GM06990 (cell line): Measurements from ENCODE around the gene C2CD3.
"Not testable (repeated sequence)": the region's sequence is repeated elsewhere in the genome, so short reads cannot be mapped to it uniquely, and the experiment has no call there.

Source experiments
- DNase-seq: peaks from one replicate; pipeline ENCODE4 v3.0.0-alpha.2; 2011; ENCODE audit not compliant: insufficient read length; ENCODE audit errors: extremely low read depth
- H3K27me3 ChIP-seq: replicated peaks from 2 replicates; pipeline ENCODE4 v1.6.0; 2011; ENCODE audit warnings: low read length; ENCODE audit not compliant: control insufficient read depth, insufficient read depth
- H3K36me3 ChIP-seq: 2 replicates; pipeline ENCODE4 v1.5.1; 2011; ENCODE audit warnings: low read length; ENCODE audit not compliant: control insufficient read depth, insufficient read depth
- H3K4me3 ChIP-seq: replicated peaks from 2 replicates; pipeline ENCODE4 v1.5.1; 2011; ENCODE audit warnings: low read depth, mild to moderate bottlenecking, control low read depth, low read length
- TF ChIP-seq, protein P1 (sequence below): IDR thresholded peaks from 2 replicates; pipeline ENCODE4 v1.5.1; 2011; ENCODE audit warnings: low read length, control low read depth, mild to moderate bottlenecking, inconsistent platforms; ENCODE audit not compliant: insufficient read depth, poor library complexity, severe bottlenecking

Gene C2CD3

DNA sequence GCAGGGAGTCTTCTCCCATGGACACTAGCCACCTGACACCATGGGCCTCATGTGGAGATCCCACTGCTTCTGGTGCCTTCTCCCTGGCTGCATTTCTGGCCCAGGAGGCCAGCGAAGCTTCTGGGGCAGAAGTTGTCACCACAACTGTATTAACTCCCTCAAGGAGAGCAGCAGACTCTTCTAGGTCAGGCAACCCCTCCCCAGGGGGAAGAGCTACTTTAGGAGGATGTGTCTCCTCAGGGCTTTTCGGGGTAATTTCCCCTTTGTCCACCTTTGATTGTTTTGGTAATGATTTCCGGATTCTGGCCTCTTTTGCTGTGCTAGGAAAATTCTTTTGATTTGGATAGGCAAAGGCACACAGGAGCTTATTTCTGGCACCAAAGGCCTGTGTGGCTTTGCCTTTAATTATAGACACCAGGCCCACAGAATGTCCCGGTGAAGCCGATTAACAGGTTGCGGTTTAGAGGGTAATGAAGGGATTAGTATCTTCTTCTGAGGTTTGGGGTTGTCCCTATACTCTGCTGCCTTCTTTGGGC lies 179.3 kb downstream of the C2CD3 start:
- H3K36me3 ChIP-seq: no peaks in the 10 kb centered on the region
- H3K27me3 ChIP-seq: no peaks in the 10 kb centered on the region
- no peak overlapping the region for H3K4me3 ChIP-seq
- no peak for DNase-seq
- TF ChIP-seq, protein P1, sequence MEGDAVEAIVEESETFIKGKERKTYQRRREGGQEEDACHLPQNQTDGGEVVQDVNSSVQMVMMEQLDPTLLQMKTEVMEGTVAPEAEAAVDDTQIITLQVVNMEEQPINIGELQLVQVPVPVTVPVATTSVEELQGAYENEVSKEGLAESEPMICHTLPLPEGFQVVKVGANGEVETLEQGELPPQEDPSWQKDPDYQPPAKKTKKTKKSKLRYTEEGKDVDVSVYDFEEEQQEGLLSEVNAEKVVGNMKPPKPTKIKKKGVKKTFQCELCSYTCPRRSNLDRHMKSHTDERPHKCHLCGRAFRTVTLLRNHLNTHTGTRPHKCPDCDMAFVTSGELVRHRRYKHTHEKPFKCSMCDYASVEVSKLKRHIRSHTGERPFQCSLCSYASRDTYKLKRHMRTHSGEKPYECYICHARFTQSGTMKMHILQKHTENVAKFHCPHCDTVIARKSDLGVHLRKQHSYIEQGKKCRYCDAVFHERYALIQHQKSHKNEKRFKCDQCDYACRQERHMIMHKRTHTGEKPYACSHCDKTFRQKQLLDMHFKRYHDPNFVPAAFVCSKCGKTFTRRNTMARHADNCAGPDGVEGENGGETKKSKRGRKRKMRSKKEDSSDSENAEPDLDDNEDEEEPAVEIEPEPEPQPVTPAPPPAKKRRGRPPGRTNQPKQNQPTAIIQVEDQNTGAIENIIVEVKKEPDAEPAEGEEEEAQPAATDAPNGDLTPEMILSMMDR: no peak

DNA sequence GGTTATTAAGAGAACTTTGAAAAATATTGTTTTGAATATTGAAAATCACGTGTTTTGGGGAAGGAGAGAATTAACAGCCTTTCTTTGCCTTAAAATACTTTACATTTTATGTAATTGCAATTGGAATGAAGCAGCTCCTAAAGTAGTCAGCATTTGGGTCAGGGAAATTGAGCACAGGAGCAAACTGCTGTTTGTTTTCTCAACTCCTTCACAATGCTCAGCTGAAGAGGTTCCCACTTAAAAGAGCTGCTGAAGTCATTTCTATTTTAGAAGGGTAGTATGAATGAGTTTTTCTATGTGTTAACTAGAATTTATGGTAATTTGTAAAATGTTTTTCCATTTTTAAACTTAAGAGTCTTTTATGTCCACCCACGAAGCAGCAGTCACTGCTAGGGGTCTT lies 180.1 kb downstream of the C2CD3 start:
- DNase-seq: no peak
- H3K4me3 ChIP-seq: no peak overlapping the region
- TF ChIP-seq, protein P1: no peak
- no peaks in the 10 kb centered on the region for H3K36me3 ChIP-seq
- H3K27me3 ChIP-seq: no peaks in the 10 kb centered on the region

DNA sequence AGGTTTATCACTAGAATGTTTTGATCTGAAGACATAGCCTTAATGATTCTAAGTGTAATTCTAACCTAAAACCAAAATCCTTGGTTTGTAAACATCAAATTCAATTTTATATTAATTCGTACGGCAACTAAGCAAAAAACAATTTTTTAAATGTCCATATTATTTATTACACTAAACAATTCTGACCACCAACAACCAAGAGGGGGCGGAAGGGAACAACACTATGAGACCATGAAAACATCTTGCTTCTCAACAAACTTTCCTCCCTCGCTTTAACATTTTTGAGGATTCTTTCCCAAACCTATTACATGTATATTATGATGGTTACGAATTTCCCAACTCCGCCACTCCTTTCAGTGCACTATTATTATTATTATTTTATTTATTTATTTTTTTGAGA lies 181.6 kb downstream of the C2CD3 start:
- no peaks in the 10 kb centered on the region for H3K27me3 ChIP-seq
- no peak for DNase-seq
- TF ChIP-seq, protein P1: peak; percentile 32
- no peak overlapping the region for H3K4me3 ChIP-seq
- H3K36me3 ChIP-seq: no peaks in the 10 kb centered on the region

DNA sequence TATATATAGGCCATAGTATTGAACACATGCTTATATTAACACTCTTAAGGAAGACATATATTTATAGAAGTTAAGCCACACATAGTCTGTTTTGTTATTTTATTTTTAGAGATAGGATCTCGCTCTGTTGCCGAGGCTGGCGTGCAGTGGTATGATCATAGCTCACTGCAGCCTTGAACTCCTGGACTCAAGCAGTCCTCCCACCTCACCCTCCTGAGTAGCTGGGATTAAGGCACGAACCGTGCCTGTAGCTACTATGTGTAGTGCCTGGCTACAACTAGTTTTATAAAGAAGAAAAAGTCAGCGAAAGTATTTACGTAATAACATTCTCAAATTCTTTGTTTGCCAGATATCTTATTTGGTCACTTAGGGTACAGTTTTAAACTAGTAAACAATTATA lies 182.6 kb downstream of the C2CD3 start:
- Histone ChIP-seq H3K4me3 (no peak overlapping the region), H3K36me3 (no peaks in the 10 kb centered on the region), H3K27me3 (no peaks in the 10 kb centered on the region)
- DNase-seq: no peak
- TF ChIP-seq, protein P1: no peak

DNA sequence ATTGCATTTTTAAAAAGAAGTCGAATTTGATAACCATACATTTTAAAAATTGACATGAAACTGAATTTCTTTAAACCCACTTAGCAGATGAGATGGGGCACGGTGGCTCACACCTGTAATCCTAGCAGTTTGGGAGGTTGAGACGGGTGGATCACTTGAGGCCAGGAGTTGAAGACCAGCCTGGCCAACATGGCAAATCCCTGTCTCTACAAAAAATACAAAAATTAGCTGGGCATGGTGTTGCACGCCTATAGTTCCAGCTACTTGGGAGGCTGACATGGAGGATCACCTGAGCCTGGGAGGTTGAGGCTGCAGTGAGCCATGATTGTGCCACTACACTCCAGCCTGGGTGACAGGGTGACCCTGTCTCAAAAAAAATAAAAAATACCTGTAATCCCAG lies 185.1 kb downstream of the C2CD3 start:
- H3K27me3 ChIP-seq, H3K4me3 ChIP-seq, H3K36me3 ChIP-seq, DNase-seq: not testable (repeated sequence)

DNA sequence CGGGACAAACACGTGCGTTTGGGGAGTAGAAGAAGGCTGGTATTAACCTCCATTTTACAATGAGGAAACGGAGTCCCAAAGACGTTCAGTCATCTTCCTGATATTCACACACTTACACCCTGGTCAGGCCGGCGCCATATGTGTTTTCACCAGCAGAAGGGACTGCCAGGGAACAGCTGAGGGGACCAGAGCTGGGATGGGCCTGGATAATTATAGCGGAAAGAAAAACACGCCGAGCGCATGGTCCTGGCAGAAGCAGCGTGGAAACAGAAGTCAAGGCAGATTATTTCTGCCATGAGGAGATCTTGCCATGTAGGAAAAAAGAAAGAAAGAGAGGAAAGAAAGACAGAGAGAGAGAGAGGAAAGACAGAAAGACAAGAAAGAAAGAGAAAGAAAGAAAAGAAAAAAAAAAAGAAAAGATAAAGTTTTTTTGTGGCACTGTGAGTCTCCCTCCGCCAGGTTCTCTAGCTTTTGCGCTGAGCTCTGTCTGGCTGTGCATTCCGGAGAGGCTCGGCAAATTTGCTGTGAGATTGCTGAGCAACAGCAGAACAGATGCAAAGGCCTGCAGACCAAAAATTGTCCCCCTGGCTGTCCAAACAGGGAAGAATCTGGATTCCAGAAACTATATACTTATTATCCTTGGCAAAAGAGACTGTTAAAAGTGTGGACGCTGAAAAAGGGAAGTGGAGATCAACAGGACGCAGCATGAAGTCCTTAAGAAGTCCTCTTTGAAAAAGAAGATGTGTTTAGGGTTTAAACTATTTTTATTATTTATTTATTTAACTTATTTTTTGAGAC lies 186.9 kb downstream of the C2CD3 start:
- Histone ChIP-seq H3K27me3 (no peaks in the 10 kb centered on the region), H3K36me3 (peaks cover 2% of the 10 kb centered on the region), H3K4me3 (peak overlapping the region; percentile 57)
- DNase-seq: no peak
- TF ChIP-seq, protein P1: no peak
